A549 (cell line): ENCODE results near the gene ZBTB39. TPM values are rescaled to one million over a fixed set of nuclear protein-coding genes. Genes with fewer than 3 reads are reported as not detected.

Experiments used
- ATAC-seq, 2 experiments: fragments of 200-7000 bp in 1 of 2; fragments of >200 bp in 1 of 2; cut with Nextera tagmentation in 1 of 2; cut with Tn5 transposase in 1 of 2; 3 replicates each; pipeline versions ENCODE4 v1.8.0 to v1.9.1; 2018 to 2020; ENCODE audit warnings: mild to moderate bottlenecking in 1 of 2, moderate library complexity in 1 of 2
- CTCF ChIA-PET: fragments of 300-600 bp; sonication (Branson Sonifier 250); formaldehyde crosslinking; extraction: SDS; loops from one replicate; lab custom pipeline; 2021; ENCODE audit warnings: antibody characterized with exemption, inconsistent platforms; lab: Yijun Ruan, JAX
- POLR2A ChIA-PET: fragments of 350-600 bp; formaldehyde crosslinking; extraction: SDS; loops from one replicate; lab custom pipeline; 2021; ENCODE audit warnings: antibody characterized with exemption, inconsistent platforms; lab: Yijun Ruan, JAX
- DNase-seq, 2 experiments: peaks; one replicate each; pipeline versions ENCODE4 v3.0.0 to v3.0.0-alpha.2; 2011 to 2016; ENCODE audit warnings: low read depth in 1 of 2, low spot score in 1 of 2
- FAIRE-seq: peaks from 2 replicates; lab custom pipeline; 2011; peaks lifted over from hg19 to GRCh38; lab: Jason Lieb, UNC
- H3K27ac ChIP-seq, 2 experiments: fragments of >200 bp; sonication (Bioruptor Twin); formaldehyde crosslinking; 3 replicates each; pipeline ENCODE4 v1.5.1; 2016 to 2017
- H3K4me1 ChIP-seq: fragments of >200 bp; sonication (Bioruptor Twin); formaldehyde crosslinking; 3 replicates; pipeline ENCODE4 v1.6.1; 2016
- H3K4me2 ChIP-seq: fragments of >200 bp; sonication (Bioruptor Twin); formaldehyde crosslinking; 3 replicates; pipeline ENCODE4 v1.6.1; 2016
- H3K4me3 ChIP-seq: fragments of >200 bp; sonication (Bioruptor Twin); formaldehyde crosslinking; 3 replicates; pipeline ENCODE4 v1.5.1; 2016
- H3K9me3 ChIP-seq: fragments of >200 bp; sonication (Bioruptor Twin); formaldehyde crosslinking; 3 replicates; pipeline ENCODE4 v1.6.1; 2016
- BHLHE40 ChIP-seq: IDR thresholded peaks from 2 replicates; pipeline ENCODE4 v1.6.1; 2012; ENCODE audit warnings: low read depth, low read length, inconsistent platforms
- CBX8 ChIP-seq: fragments of 200-600 bp; sonication (generic); IDR thresholded peaks from 2 replicates; pipeline ENCODE4 v1.6.1; 2016
- CHD2 ChIP-seq: fragments of 150-350 bp; IDR thresholded peaks from 2 replicates; pipeline ENCODE4 v1.6.1; 2014; ENCODE audit warnings: low read length; ENCODE audit not compliant: partially characterized antibody
- EHMT2 ChIP-seq: fragments of 200-600 bp; sonication (generic); IDR thresholded peaks from 2 replicates; pipeline ENCODE4 v1.6.1; 2016; ENCODE audit warnings: antibody characterized with exemption, low read depth, mild to moderate bottlenecking, moderate library complexity
- FOXS1 ChIP-seq: fragments of 250-450 bp; sonication (Bioruptor Pico); IDR thresholded peaks from 2 replicates; pipeline ENCODE4 v1.5.0; 2020; ENCODE audit warnings: mild to moderate bottlenecking, moderate library complexity
- GATA3 ChIP-seq: IDR thresholded peaks from 2 replicates; pipeline ENCODE4 v1.6.1; 2012; ENCODE audit warnings: borderline replicate concordance
- HDAC2 ChIP-seq: fragments of 200-600 bp; sonication (generic); IDR thresholded peaks from 2 replicates; pipeline ENCODE4 v1.6.1; 2016
- HEYL ChIP-seq: fragments of 250-450 bp; sonication (Bioruptor Pico); IDR thresholded peaks from 2 replicates; pipeline ENCODE4 v1.8.0; 2021; ENCODE audit warnings: mild to moderate bottlenecking, moderate library complexity
- JUN ChIP-seq, 2 experiments: fragments of >200 bp; sonication (Bioruptor Twin); formaldehyde crosslinking; IDR thresholded peaks; 2 replicates in 1 of 2; 3 replicates in 1 of 2; pipeline ENCODE4 v1.6.1; 2016 to 2017
- NFE2L2 ChIP-seq: fragments of 150-350 bp; conservative IDR thresholded peaks from 2 replicates; pipeline ENCODE4 v1.6.1; 2014; ENCODE audit warnings: low read length
- NR3C1 ChIP-seq: fragments of >200 bp; sonication (Bioruptor Twin); formaldehyde crosslinking; IDR thresholded peaks from 3 replicates; pipeline ENCODE4 v1.6.1; 2017
- POLR2A ChIP-seq: IDR thresholded peaks from 2 replicates; pipeline ENCODE4 v1.6.1; 2012; ENCODE audit warnings: mild to moderate bottlenecking, low read length
- RFX5 ChIP-seq: fragments of 450-650 bp; IDR thresholded peaks from 2 replicates; pipeline ENCODE4 v1.7.1; 2014; ENCODE audit warnings: antibody characterized with exemption, mild to moderate bottlenecking, moderate library complexity
- TP53 ChIP-seq: fragments of 250-450 bp; sonication (Bioruptor Pico); IDR thresholded peaks from 2 replicates; pipeline ENCODE4 v1.5.0; 2021; ENCODE audit warnings: mild to moderate bottlenecking, moderate library complexity
- ZC3H11A ChIP-seq: fragments of 450-650 bp; IDR thresholded peaks from 2 replicates; pipeline ENCODE4 v1.6.1; 2014; ENCODE audit warnings: antibody characterized with exemption, mild to moderate bottlenecking
- WGBS: methylation state at CpG from one replicate; pipeline ENCODE4 v1.1.6; 2017; ENCODE audit errors: missing lambda C conversion rate; 5-methylcytosine and 5-hydroxymethylcytosine counted together
- polyA plus RNA-seq, 4 experiments: library from polyadenylated mRNA; depleted of rRNA in 3 of 4; stranded (reverse); fragments of >200 nt; fragmentation: RNase III in 1 of 4; extraction: RNeasy Plus Mini Kit Qiagen cat#74134 plus additional on column Dnase treatment in 1 of 4; gene quantifications; 2 replicates in 3 of 4; 3 replicates in 1 of 4; pipeline ENCODE4 v1.2.3, GENCODE V29; 2011 to 2017
- TF ChIP-seq, protein P1 (sequence below): fragments of 250-450 bp; sonication (Bioruptor Pico); IDR thresholded peaks from 2 replicates; pipeline ENCODE4 v1.5.0; 2020; ENCODE audit warnings: low read depth, mild to moderate bottlenecking, moderate library complexity

ZBTB39 gene
- polyA plus RNA-seq, 2 of the 4 experiments (the other 2 are of a cell fraction), result 4.7 to 9.5 TPM

DNA sequence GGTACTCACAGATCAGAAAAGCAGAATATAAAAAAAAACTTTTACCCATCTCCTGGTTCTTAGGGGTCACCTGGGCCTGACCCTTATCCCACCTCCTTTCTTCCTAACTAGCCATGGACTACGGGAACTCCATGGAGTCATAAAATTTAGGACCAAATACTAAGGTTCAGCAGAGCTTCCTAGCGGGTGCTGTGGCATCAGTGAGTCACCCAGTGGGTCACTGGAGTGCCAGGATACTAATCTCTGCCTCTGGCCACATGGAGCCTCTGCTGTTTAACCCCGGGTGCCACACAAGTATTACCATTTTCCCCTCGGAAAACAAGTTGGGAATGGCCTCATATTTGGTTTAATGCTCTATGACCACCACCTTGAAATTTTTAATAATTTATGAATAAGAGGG lies 6.9 kb downstream of the ZBTB39 start:
- peaks cover 13% of the 10 kb centered on the region for H3K4me1 ChIP-seq
- CTCF ChIA-PET, result interaction anchor here (1.0 to 10.1 kb wide), 9 partner anchors 12 to 243 kb away, joined by 3 to 119 read pairs (median 4); no protein-coding TSS in a partner anchor
- H3K27ac ChIP-seq, result no peak overlapping the region
- H3K4me2 ChIP-seq, result no peak overlapping the region
- no peak for FAIRE-seq
- no peak overlapping the region for H3K4me3 ChIP-seq
- no peaks in the 10 kb centered on the region for H3K9me3 ChIP-seq
- WGBS, result 86% methylated on average over 4 of the region's 4 CpGs
- POLR2A ChIA-PET, result no interaction called here
- TF ChIP-seq FOXS1 (no peak), RFX5 (no peak), CHD2 (no peak)
- TF ChIP-seq, protein P1, sequence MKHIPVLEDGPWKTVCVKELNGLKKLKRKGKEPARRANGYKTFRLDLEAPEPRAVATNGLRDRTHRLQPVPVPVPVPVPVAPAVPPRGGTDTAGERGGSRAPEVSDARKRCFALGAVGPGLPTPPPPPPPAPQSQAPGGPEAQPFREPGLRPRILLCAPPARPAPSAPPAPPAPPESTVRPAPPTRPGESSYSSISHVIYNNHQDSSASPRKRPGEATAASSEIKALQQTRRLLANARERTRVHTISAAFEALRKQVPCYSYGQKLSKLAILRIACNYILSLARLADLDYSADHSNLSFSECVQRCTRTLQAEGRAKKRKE, result no peak
- DNase-seq, result no peak
- no peak for ATAC-seq

DNA sequence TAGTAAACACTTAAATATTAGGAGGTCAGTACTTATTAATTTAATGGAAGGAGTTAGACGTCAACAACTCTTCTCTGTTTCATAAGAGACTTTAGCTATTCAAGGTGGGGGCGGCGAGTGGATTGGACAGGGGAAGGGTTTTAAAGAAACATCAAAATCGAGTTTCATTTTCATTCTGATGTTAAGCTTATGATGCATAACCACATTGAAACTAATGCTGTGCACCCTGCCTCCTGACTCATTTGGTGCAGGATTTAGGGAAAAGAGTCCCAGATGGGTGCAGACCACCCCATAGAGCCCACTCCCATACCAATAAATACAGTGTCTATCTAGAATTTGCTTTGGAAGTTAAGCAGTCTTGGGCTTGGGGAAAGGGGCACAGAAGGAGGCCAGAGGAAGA lies 7.4 kb downstream of the ZBTB39 start:
- WGBS, result 71% methylated on average over 4 of the region's 4 CpGs

GRCh38 chr12:56998316-56998715 lies 8.0 kb downstream of the ZBTB39 start:
- TF ChIP-seq FOXS1 (no peak), POLR2A (0 out of 2 replicates have a peak, but pooled peaks have one; percentile 10)
- TF ChIP-seq, all 56 proteins: peak for 1

More for the DNA sequence above, 7.4 kb downstream of the ZBTB39 start:
- Histone ChIP-seq H3K4me3 (no peak overlapping the region), H3K9me3 (no peaks in the 10 kb centered on the region), H3K27ac (no peak overlapping the region), H3K4me2 (no peak overlapping the region), H3K4me1 (peaks cover 13% of the 10 kb centered on the region)
- ATAC-seq (no peak), DNase-seq (no peak), FAIRE-seq (no peak)
- ChIA-PET POLR2A (no interaction called here), CTCF (interaction anchor here (1.0 to 10.1 kb wide), 8 partner anchors 11 to 244 kb away, joined by 3 to 119 read pairs (median 6); no protein-coding TSS in a partner anchor)
- TF ChIP-seq ZC3H11A (no peak), EHMT2 (no peak), RFX5 (no peak), TP53 (CRISPR knock-in tag) (no peak), NFE2L2 (no peak)

GRCh38 chr12:56996793-56997545 lies 9.4 kb downstream of the ZBTB39 start:
- no peaks in the 10 kb centered on the region for H3K9me3 ChIP-seq
- DNase-seq, result no peak
- no peak overlapping the region for H3K27ac ChIP-seq
- ChIA-PET POLR2A (no interaction called here), CTCF (interaction anchor here (0.6 to 10.1 kb wide), 8 partner anchors 9 to 239 kb away, joined by 3 to 119 read pairs (median 6); partner anchors contain the start of gene HSD17B6)
- TF ChIP-seq NR3C1, result no peak
- no peak for TF ChIP-seq HDAC2
- no peak for TF ChIP-seq JUN (IDR thresholded peaks at IDR 0.05)
- TF ChIP-seq RFX5, result no peak
- no peak for TF ChIP-seq CBX8
- no peak for TF ChIP-seq HEYL (CRISPR knock-in tag)
- peaks cover 8% of the 10 kb centered on the region for H3K4me1 ChIP-seq
- ATAC-seq, result no peak
- no peak for FAIRE-seq
- WGBS, result 87% methylated on average over 12 of the region's 12 CpGs
- no peak overlapping the region for H3K4me2 ChIP-seq
- no peak overlapping the region for H3K4me3 ChIP-seq

More at GRCh38 chr12:56998316-56998715, 8.0 kb downstream of the ZBTB39 start:
- Histone ChIP-seq H3K4me2 (no peak overlapping the region), H3K4me3 (no peak overlapping the region), H3K4me1 (peaks cover 13% of the 10 kb centered on the region), H3K27ac (no peak overlapping the region), H3K9me3 (no peaks in the 10 kb centered on the region)
- ChIA-PET POLR2A (no interaction called here), CTCF (interaction anchor here (0.7 to 10.1 kb wide), 7 partner anchors 11 to 240 kb away, joined by 3 to 119 read pairs (median 8); no protein-coding TSS in a partner anchor)
- ATAC-seq (no peak), DNase-seq (no peak), FAIRE-seq (no peak)
- 94% methylated on average over 6 of the region's 6 CpGs for WGBS

GRCh38 chr12:56995930-56996496 lies 10.3 kb downstream of the ZBTB39 start:
- Histone ChIP-seq H3K9me3 (no peaks in the 10 kb centered on the region), H3K4me1 (no peaks in the 10 kb centered on the region), H3K4me3 (no peak overlapping the region), H3K27ac (no peak overlapping the region), H3K4me2 (no peak overlapping the region)
- TF ChIP-seq GATA3 (no peak), FOXS1 (no peak), BHLHE40 (no peak), CBX8 (no peak)
- DNase-seq (no peak), ATAC-seq (no peak; a peak in 1 of 6 replicates), FAIRE-seq (no peak)
- WGBS, result 97% methylated on average over 11 of the region's 11 CpGs
- POLR2A ChIA-PET, result no interaction called here
- CTCF ChIA-PET, result interaction anchor here (1.0 to 10.1 kb wide), 7 partner anchors 8 to 238 kb away, joined by 3 to 119 read pairs (median 8); partner anchors contain the start of gene HSD17B6
